HTERT RPE-1 (cell line): ENCODE data around the gene CDH24.
"Not testable (repeated sequence)": the region's sequence is repeated elsewhere in the genome, so short reads cannot be mapped to it uniquely, and the experiment has no call there.

Experiments
- in situ Hi-C: fragments of 300-500 bp; cut with MboI; formaldehyde crosslinking; loops from 4 replicates; pipeline ENCODE4 v1.14.3; 2020; ENCODE audit warnings: low sequenced_read_pairs

Gene CDH24

DNA sequence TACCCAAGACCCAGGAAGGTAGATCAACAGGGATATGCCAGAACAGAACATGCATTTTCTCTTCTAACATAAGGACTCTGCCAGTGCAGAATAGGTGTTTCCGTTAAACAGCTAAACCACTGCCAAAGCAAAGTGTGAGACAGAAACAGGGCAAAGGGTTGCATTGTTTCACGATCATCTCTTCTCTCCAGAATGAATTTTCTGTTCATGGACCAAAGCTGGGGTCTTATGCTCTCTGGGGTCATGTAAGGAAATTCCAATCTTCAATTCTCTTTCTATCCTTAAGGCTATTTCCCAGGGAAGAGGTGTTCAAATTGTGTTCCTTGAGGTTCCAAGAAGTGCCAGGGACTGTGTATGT lies 33.5 kb downstream of the CDH24 start:
- in situ Hi-C loops, result no loop called here

DNA sequence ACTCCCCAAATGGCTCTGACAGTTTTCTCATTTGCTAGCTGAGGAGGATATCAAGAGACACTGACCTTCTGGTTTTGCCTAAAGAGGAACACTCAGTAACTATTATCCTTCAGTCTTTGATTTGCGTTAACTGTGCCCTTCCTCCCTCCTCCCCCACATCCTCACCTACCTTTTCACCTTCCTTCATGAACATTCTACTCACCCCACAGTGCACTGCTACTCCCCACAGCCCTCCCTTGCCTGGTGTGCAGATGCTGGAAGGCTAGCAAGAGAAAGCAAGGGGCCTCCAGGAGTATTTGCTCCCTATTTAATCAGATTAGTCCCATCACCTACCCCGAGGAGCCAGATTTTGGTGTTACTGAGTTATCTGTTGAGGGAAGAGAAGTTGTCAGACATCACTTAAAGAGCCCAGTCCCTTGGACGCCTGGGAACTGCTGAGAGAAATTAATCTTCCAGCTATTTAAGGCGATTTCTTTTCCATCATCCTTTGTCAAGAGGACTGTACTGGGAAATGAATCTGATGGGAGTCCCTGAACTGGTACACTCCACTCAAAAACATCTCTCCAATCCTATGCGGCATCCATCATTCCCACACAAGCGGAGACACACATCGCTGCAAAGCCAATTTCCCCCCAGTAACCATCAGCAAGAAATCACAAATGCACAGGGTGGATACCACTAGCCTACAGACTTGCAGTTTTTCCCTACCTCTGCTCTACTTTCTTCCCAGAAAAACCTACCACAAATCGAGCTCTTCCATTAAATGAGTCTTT lies 34.1 kb downstream of the CDH24 start:
- in situ Hi-C loops, result no loop called here

GRCh38 chr14:23021889-23022442 lies 35.4 kb downstream of the CDH24 start:
- in situ Hi-C loops, result no loop called here

DNA sequence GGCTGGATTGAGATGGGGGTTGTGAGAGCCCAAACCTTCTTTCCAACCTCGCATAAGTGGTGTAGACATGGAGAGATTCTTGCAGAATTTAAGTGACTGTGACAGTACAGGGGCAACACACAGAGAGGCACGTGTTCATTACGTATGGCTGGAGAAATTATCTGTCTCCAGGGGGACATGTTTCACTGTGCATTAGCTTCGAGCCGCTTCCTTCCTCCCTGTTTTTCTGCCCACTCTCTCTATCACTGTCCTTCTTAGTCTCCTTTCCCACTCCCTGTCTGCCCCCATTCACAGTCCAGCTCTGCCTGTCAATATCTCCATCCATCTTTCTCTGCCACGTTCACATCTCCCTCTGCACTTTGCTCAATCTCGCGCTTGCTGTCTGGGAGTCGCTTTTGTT lies 35.9 kb downstream of the CDH24 start:
- in situ Hi-C loops, result no loop called here

- in situ Hi-C loops, result no loop called here
These were observed 36.9 kb downstream of the CDH24 start for GRCh38 chr14:23020143-23021128.

DNA sequence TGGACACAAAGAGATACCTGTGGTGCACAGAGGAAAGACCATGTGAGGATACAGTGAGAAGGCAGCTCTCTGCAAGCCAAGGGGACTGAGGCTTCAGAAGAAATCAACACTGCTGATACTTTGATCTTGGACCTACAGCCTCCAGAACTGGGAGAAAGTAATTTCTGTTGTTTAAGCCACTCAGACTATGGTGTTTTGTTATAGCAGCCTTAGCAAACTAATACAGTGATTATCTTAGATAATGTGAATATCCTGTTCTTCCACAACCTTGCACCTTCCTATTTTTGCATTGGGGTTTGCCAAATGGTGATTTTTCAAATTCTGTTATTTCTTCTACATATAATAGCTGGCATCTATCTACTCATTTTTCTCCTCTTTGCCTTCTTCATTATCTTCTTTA lies 39.2 kb downstream of the CDH24 start:
- in situ Hi-C loops, result no loop called here

GRCh38 chr14:23017091-23017490 lies 40.2 kb downstream of the CDH24 start:
- in situ Hi-C loops, result no loop called here

DNA sequence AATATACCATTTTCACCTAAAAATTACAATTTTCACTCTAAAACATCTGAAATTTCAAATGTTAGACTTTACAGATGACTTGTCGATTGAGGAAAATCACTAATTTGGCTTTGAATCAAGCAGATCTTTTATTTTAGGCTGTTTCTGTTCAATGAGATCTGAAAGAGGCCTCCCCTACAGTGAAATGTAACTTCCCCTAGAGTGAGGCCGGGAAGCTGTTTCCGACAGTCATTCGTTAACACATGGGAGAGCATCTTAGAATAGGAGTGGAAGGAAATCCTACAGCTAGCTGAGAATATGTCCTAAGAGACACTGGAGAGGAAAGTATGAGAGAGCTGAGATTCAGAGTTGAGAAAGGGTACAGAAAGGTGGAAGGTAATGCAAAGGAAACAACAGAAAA lies 41.7 kb downstream of the CDH24 start:
- in situ Hi-C loops, result no loop called here

GRCh38 chr14:23013749-23014054 lies 43.6 kb downstream of the CDH24 start:
- in situ Hi-C loops, result not testable (repeated sequence)

DNA sequence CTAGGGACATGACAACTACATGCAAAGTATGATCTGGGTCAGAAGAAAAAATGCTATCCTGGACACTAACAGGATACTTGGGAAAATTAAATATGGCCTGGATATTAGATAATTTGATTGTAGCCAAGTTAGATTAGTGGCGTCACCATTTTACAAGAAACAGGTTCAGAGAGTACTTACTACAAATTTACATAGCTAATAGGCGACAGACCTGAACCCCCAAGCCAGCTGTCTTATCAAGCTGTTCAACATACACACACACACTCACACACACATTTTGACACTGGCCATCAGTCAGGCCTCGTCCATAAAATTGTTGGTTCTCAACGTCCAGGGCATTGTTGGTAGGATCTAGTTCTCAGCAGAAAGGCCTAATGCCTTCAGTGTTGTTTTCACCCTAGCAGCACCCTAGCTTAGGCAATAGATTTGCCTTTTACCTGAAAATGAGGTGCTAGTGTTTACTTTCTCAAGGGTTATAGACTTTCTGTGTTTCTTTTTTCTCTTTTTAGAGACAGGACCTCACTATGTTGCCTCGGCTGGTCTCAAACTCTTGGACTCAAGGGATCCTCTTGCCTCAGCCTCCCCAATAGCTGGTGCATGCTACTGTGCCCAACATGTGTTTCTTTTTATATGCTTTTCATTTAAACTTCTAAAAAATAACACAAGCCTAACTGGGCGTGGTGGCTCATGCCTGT lies 44.1 kb downstream of the CDH24 start:
- in situ Hi-C loops, result no loop called here

GRCh38 chr14:23009939-23010726 lies 47.2 kb downstream of the CDH24 start, which contains the start of gene C14orf93:
C14orf93 (minus strand) TSS chr14:23010143; CDS start chr14:22999023, 11,120 bp downstream.
- in situ Hi-C loops, result no loop called here

GRCh38 chr14:23009483-23009938 lies 47.8 kb downstream of the CDH24 start:
- in situ Hi-C loops, result no loop called here

DNA sequence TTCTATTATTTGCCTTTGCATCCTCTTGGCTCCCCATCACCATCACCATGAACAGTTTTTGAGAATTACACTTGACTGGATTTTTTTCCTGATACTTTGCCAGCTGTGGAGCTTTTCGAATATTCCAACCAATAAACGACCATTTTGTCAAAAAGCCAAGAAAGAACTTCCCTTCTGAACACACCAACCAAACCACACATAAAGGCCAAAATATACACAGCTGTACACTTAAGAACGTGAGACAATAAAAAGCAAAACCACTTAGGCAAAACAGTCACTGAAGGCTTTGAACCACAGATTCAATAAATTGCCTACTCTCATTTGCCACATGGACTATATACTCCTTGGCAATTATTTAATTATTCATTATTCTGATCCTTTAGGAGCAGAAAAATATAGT lies 48.5 kb downstream of the CDH24 start:
- in situ Hi-C loops, result no loop called here

DNA sequence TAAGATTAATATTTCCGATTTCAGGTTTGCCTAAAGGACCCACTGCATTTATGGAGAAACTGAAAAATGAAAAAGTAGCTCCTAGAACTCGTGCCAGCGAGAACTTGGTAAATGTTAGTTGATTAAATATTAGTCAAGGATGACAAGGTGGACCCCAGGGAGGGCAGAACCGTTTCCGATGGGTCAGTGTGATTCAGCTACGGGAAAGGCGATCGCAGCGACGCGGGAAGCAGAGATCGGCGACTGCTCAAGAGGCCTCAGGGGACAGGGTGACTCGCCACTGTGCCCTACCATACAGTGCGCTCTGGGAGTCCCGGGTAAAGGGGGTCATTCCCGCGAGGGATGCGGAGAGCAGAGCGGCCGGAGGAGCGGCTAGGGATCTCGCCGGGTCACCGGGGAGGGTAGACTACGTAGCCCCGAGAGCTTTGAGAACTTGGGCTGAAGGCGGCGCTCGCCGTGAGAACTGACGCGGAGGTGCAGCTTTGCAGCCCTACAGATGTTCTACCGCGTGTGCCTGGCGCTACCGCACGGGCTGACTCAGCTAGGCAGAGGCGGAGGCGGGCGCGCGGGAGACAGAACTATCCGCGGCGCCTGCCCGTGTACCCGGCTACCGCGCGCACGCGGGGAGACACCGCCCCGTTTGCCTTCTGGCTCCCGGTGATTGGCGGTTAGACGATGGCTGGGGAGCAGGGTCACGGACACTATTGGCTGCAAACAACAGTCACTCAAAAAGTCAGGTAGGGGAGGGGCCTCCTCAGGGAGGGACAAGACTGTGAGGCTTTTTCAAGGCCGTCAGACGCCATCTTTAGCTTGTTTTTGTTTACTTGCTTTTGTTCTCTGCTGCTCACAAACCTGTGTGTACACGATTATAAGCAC lies 50.5 kb downstream of the CDH24 start:
- in situ Hi-C loops, result no loop called here

DNA sequence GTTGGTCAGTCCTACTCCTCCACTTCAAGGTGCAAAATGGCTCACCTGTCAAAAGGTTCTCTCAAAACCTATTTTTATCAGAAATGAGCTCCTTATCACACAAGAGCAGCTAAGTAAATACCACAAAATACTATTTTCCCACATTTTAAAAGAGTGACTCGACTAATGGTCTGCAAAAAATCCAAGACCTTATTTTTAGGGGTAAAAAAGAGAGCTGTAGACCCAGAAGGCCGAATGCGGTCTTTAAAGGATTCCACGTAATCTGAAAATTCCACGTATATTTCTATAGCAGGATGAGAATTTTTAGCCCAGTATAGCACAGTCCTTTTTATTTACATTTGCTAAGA lies 51.2 kb downstream of the CDH24 start:
- in situ Hi-C loops, result no loop called here

DNA sequence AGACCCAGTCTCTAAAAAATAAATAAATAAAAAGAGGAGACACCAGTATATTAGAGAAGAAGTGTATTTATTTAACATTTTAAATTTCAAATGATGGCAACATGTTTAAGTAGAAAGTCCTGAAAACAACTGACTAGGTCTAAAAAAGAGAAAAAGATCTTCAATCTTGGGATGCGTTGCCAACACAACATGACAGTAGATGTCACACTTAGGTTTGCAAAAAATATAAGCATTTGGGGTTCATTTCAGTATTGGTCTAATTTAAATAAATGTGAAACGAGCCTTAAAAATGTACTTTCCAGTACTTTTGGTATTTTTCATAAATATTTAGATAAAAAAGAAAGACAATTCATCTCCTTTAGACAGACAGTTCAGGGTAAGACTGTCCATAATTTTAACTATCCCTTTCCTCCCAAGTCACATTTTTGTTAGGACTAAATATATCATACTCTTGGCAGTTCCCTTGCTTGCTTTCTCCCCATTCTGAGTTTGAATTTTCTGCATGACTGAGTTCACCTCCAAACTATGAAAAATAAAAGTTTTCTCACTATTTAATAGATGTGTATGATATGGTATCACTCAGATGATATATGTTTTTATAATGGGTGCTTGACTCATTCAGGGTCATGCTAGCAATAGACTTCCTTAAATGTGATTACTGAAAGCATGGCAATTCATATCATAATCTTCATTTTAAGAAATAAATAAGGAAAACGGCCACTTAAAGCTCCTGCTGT lies 51.7 kb downstream of the CDH24 start:
- in situ Hi-C loops, result no loop called here

DNA sequence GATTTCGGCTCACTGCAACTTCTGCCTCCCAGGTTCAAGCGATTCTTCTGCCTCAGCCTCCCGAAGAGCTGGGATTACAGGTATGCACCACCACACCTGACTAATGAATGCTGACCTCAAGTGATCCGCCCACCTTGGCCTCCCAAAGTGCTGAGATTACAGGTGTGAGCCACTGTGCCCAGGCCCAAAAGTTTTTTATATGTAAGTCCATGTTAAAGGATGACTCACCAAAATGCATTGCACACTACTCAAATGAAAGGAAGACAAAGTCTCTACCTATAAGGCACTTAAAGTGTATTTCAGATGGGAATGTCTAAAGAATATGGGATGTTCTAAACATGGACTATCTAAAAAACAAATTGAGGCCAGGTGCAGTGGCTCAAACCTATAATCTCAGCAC lies 53.0 kb downstream of the CDH24 start:
- in situ Hi-C loops, result not testable (repeated sequence)

GRCh38 chr14:23002592-23002991 lies 54.7 kb downstream of the CDH24 start:
- in situ Hi-C loops, result no loop called here

DNA sequence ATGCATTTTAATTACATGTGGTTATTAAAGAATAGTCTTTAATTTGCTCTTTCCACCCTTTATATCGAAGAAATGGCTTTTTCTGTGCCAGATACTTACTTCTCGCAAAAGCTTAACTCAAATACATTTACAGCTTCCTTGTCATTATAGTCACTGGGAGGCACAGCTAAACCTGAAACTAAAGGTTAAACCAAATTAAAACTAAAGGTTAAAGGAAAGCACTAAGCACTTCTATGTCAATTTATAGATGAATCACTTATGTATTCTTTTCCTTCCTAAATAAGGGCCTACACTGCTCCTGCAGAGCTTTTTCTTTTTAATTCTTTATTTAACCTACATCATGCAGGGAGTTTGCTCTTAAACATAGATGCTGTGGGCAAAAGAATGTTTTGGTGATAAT lies 56.5 kb downstream of the CDH24 start:
- in situ Hi-C loops, result no loop called here
